Measurements from ENCODE around the gene PCSK7. TPM values are rescaled to one million over a fixed set of nuclear protein-coding genes. Genes with fewer than 3 reads are reported as not detected.

The PCSK7 gene
- total RNA-seq, 4 donors from 2014 or later = 39.8 to 78.1 (median 50.0) TPM

GRCh38 chr11:117171404-117172061 lies 60.3 kb downstream of the PCSK7 start:
- TF ChIP-seq, protein P1, sequence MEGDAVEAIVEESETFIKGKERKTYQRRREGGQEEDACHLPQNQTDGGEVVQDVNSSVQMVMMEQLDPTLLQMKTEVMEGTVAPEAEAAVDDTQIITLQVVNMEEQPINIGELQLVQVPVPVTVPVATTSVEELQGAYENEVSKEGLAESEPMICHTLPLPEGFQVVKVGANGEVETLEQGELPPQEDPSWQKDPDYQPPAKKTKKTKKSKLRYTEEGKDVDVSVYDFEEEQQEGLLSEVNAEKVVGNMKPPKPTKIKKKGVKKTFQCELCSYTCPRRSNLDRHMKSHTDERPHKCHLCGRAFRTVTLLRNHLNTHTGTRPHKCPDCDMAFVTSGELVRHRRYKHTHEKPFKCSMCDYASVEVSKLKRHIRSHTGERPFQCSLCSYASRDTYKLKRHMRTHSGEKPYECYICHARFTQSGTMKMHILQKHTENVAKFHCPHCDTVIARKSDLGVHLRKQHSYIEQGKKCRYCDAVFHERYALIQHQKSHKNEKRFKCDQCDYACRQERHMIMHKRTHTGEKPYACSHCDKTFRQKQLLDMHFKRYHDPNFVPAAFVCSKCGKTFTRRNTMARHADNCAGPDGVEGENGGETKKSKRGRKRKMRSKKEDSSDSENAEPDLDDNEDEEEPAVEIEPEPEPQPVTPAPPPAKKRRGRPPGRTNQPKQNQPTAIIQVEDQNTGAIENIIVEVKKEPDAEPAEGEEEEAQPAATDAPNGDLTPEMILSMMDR (IDR thresholded peaks at IDR 0.05) = no peak
- ATAC-seq (ENCODE audit: low FRiP score) (no peak), DNase-seq (ENCODE audit: low spot score) (no peak)

- DNase-seq (ENCODE audit: low spot score) (no peak), ATAC-seq (ENCODE audit: low FRiP score) (no peak)
- TF ChIP-seq, protein P1 (IDR thresholded peaks at IDR 0.05) = no peak
Measured at GRCh38 chr11:117171007-117171403, 60.9 kb downstream of the PCSK7 start.

DNA sequence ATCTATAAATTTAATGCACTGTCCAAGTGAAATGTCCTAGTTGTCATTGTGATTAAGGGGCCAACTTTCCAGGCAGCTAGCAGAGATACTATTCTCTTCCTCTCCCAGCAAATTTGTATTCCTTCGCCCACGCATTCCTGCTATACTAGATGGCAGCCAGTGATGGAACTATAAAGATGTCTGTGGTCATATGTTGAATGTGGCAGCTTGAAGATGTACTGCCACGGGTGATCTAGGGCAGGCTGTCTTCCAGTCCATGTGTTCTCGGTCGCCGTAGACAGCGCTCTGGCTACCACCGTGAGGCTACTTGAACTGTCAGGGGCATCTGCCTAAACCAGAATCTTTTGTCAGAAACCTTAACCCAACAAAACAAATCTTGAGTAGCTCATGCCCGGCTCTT lies 61.7 kb downstream of the PCSK7 start:
- TF ChIP-seq, protein P1 (IDR thresholded peaks at IDR 0.05) = no peak
- ATAC-seq (ENCODE audit: low FRiP score) (no peak), DNase-seq (ENCODE audit: low spot score) (no peak)

- no peak for ATAC-seq (ENCODE audit: low FRiP score)
- no peak for DNase-seq (ENCODE audit: low spot score)
- TF ChIP-seq, protein P1 (IDR thresholded peaks at IDR 0.05) = no peak
Measured at GRCh38 chr11:117169736-117170135, 62.1 kb downstream of the PCSK7 start.

- DNase-seq (ENCODE audit: low spot score) = no peak
- TF ChIP-seq, protein P1 (IDR thresholded peaks at IDR 0.05) = no peak
Measured at GRCh38 chr11:117166491-117166890, 65.4 kb downstream of the PCSK7 start.

DNA sequence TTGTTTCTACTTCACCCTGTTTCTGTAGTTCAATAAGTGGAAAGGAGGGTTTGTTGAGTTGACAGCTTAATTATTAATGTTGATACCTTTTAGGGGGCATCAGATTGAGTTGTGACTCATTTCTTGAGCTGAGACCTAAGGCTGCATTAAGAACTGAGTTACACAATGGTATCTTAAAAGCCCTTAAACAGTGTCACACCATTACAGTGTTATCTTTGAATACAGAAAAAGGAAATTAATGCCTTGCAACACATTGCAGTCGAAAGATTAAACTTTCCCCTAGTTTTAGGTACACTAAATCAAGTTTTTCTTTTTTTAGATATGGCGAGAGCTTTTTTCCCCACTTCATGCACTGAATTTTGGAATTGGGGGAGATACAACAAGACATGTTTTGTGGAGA lies 71.0 kb downstream of the PCSK7 start:
- DNase-seq (ENCODE audit: low spot score) (no peak), ATAC-seq (ENCODE audit: low FRiP score) (peak; percentile 32)
- TF ChIP-seq, protein P1 (IDR thresholded peaks at IDR 0.05) = no peak

More at GRCh38 chr11:117166491-117166890, 65.4 kb downstream of the PCSK7 start:
- no peak for ATAC-seq (ENCODE audit: low FRiP score)

- TF ChIP-seq, protein P1 (IDR thresholded peaks at IDR 0.05) = no peak
- DNase-seq (ENCODE audit: low spot score) (no peak), ATAC-seq (ENCODE audit: low FRiP score) (no peak)
Measured at GRCh38 chr11:117159892-117160291, 72.0 kb downstream of the PCSK7 start.
